DND-41 (cell line): ENCODE measurements around the gene DLG1.

Experiments
- ATAC-seq: fragments of 200-7000 bp; cut with Tn5 transposase; 3 replicates; pipeline ENCODE4 v1.9.1; 2021; ENCODE audit warnings: low read depth; ENCODE audit not compliant: insufficient read depth
- DNase-seq: peaks from one replicate; pipeline ENCODE4 v3.0.0-alpha.2; 2020
- H2AFZ ChIP-seq: 2 replicates; pipeline ENCODE4 v1.6.0; 2012; ENCODE audit warnings: low read depth, low read length
- H3K27ac ChIP-seq: 2 replicates; pipeline ENCODE4 v1.5.1; 2012; ENCODE audit warnings: low read length, inconsistent platforms
- H3K27me3 ChIP-seq: fragments of 200-600 bp; sonication (generic); 2 replicates; pipeline ENCODE4 v1.6.0; 2012; ENCODE audit warnings: low read length, mild to moderate bottlenecking, inconsistent platforms; ENCODE audit not compliant: insufficient read depth, poor library complexity
- H3K36me3 ChIP-seq: 2 replicates; pipeline ENCODE4 v1.5.1; 2012; ENCODE audit warnings: low read length, inconsistent platforms; ENCODE audit not compliant: insufficient read depth
- H3K4me1 ChIP-seq: 2 replicates; pipeline ENCODE4 v1.5.1; 2012; ENCODE audit warnings: mild to moderate bottlenecking, low read length; ENCODE audit not compliant: insufficient read depth
- H3K4me2 ChIP-seq: 2 replicates; pipeline ENCODE4 v1.6.0; 2012; ENCODE audit warnings: mild to moderate bottlenecking, moderate library complexity, low read length, inconsistent platforms; ENCODE audit not compliant: insufficient read depth
- H3K4me3 ChIP-seq, 2 experiments: fragments of 200-600 bp in 1 of 2; shearing (Covaris generic) in 1 of 2; 2 replicates each; pipeline ENCODE4 v1.5.1; 2012 to 2016; ENCODE audit warnings: inconsistent platforms in 2 of 2, low read length in 2 of 2, mild to moderate bottlenecking in 2 of 2, low read depth in 1 of 2, moderate library complexity in 1 of 2
- H3K79me2 ChIP-seq: 2 replicates; pipeline ENCODE4 v1.6.0; 2012; ENCODE audit warnings: low read length, inconsistent platforms; ENCODE audit not compliant: insufficient read depth
- H3K9ac ChIP-seq: 2 replicates; pipeline ENCODE4 v1.6.0; 2012; ENCODE audit warnings: low read depth, mild to moderate bottlenecking, inconsistent platforms, low read length, moderate library complexity
- H3K9me3 ChIP-seq: 2 replicates; pipeline ENCODE4 v1.5.1; 2012; ENCODE audit warnings: low read length, moderate library complexity, mild to moderate bottlenecking, inconsistent platforms; ENCODE audit not compliant: insufficient read depth, severe bottlenecking
- H4K20me1 ChIP-seq: 2 replicates; pipeline ENCODE4 v1.6.0; 2012; ENCODE audit warnings: low read length; ENCODE audit not compliant: insufficient read depth
- EZH2 ChIP-seq: IDR thresholded peaks from 3 replicates; pipeline ENCODE4 v1.6.1; 2012; ENCODE audit warnings: borderline replicate concordance, low read depth, mild to moderate bottlenecking, moderate library complexity, low read length, inconsistent platforms; ENCODE audit not compliant: severe bottlenecking
- TF ChIP-seq, protein P1 (sequence below): IDR thresholded peaks from 2 replicates; pipeline ENCODE4 v1.5.1; 2012; ENCODE audit warnings: borderline replicate concordance, low read length, moderate library complexity, mild to moderate bottlenecking; ENCODE audit not compliant: poor library complexity, severe bottlenecking; ENCODE audit errors: extremely low read depth

The DLG1 gene

DNA sequence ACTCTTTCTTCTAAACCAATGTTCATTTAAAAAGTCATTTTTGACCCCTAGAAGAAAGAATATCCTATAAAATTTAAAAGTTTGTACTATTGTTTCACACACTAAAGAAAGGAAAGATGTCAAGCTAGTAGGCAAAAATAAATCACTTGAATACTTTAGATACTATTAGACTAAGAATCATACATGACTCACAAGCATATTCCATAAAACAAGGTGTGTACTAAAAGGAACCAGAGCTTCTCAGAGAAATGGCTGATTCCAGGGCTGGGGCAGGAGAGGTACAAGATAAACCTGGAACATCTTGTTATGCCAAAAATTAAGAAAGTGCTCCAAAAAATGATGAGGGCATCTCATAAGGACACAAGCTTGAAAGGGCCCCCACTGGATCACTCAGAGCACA is 8.7 kb downstream of the DLG1 start:
- peaks cover 6% of the 10 kb centered on the region; the same call in 1 of the 2 replicates for H4K20me1 ChIP-seq
- H3K27me3 ChIP-seq, result no peaks in the 10 kb centered on the region
- peaks cover 11% of the 10 kb centered on the region; the same call in 1 of the 2 replicates for H3K4me1 ChIP-seq
- H3K4me2 ChIP-seq, result no peak overlapping the region
- TF ChIP-seq, protein P1, sequence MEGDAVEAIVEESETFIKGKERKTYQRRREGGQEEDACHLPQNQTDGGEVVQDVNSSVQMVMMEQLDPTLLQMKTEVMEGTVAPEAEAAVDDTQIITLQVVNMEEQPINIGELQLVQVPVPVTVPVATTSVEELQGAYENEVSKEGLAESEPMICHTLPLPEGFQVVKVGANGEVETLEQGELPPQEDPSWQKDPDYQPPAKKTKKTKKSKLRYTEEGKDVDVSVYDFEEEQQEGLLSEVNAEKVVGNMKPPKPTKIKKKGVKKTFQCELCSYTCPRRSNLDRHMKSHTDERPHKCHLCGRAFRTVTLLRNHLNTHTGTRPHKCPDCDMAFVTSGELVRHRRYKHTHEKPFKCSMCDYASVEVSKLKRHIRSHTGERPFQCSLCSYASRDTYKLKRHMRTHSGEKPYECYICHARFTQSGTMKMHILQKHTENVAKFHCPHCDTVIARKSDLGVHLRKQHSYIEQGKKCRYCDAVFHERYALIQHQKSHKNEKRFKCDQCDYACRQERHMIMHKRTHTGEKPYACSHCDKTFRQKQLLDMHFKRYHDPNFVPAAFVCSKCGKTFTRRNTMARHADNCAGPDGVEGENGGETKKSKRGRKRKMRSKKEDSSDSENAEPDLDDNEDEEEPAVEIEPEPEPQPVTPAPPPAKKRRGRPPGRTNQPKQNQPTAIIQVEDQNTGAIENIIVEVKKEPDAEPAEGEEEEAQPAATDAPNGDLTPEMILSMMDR, result no peak
- TF ChIP-seq EZH2, result no peak
- no peak for DNase-seq
- H3K9ac ChIP-seq, result no peak overlapping the region
- H3K79me2 ChIP-seq, result peaks cover 72% of the 10 kb centered on the region
- peaks cover 71% of the 10 kb centered on the region for H3K36me3 ChIP-seq
- H3K4me3 ChIP-seq, result no peak overlapping the region
- no peak for ATAC-seq
- no peak overlapping the region for H3K27ac ChIP-seq
- H3K9me3 ChIP-seq, result no peaks in the 10 kb centered on the region
- H2AFZ ChIP-seq, result no peak overlapping the region

DNA sequence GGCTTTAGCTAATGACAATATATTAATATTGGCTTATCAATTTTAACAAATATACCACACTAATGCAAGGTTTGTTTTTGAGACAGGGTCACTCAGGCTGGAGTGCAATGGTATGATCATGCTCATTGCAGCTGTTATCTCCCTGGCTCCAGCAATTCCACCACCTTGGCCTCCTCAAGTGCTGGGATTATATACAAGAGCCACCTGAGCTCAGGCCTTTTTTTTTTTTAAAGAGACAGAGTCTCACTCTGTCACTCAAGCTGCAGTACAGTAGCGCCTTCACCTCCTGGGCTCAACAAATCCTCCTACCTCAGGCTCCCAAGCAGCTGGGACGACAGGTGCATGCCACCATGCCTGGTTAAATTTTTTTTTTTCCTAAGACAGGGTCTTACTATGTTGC is 11.7 kb downstream of the DLG1 start:
- Histone ChIP-seq H3K27me3 (no peaks in the 10 kb centered on the region), H3K9ac (no peak overlapping the region), H3K79me2 (peaks cover 64% of the 10 kb centered on the region), H3K4me1 (no peaks in the 10 kb centered on the region), H3K9me3 (no peaks in the 10 kb centered on the region), H3K27ac (no peak overlapping the region), H4K20me1 (peaks cover 4% of the 10 kb centered on the region; the same call in 1 of the 2 replicates), H3K36me3 (peaks cover 74% of the 10 kb centered on the region), H3K4me3 (no peak overlapping the region), H2AFZ (no peak overlapping the region), H3K4me2 (no peak overlapping the region)
- TF ChIP-seq, protein P1, result no peak
- TF ChIP-seq EZH2, result no peak
- ATAC-seq (no peak), DNase-seq (no peak)

DNA sequence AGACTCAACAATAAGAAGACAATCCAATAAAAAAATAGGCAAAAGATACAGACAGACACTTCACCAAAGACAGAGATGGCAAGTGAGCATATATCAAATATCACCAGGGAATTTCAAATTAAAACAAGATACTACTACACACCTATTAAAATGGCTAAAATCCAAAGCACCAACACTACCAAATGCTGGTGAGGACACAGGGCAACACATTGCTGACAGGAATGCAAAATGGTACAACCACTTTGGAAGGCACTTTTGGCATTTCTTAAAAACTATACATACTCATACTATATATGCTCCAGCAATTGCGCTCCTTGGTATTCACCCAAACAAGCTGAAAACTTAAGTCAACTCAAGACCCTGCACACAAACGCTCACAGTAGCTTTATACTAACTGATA is 12.9 kb downstream of the DLG1 start:
- TF ChIP-seq, protein P1, result no peak
- H3K79me2 ChIP-seq, result peaks cover 65% of the 10 kb centered on the region
- no peak overlapping the region for H3K4me3 ChIP-seq
- H4K20me1 ChIP-seq, result peaks cover 8% of the 10 kb centered on the region; the same call in 1 of the 2 replicates
- H3K27me3 ChIP-seq, result no peaks in the 10 kb centered on the region
- H3K9ac ChIP-seq, result no peak overlapping the region
- H2AFZ ChIP-seq, result no peak overlapping the region
- ATAC-seq (no peak), DNase-seq (no peak)
- no peaks in the 10 kb centered on the region for H3K9me3 ChIP-seq
- no peak overlapping the region for H3K27ac ChIP-seq
- H3K4me1 ChIP-seq, result no peaks in the 10 kb centered on the region
- H3K36me3 ChIP-seq, result peaks cover 74% of the 10 kb centered on the region
- no peak overlapping the region for H3K4me2 ChIP-seq

DNA sequence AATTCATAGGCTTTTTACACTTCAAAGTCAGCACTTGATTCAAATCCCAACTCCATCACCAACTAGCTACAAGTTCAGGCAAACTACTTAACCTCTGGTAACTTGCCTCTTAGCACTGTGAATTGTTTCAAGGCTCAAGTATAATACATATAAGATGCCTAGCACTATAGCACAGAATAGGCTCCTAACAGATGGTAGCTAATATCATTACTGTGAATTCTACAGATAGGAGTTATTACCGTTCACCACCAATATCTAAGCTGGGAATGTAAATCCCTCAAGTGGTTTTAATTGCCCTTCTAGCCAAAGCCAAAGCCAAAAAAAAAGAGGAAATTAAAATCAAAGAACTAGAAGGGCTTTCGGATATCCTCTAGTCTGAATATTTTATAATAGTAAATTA is 15.4 kb downstream of the DLG1 start:
- Histone ChIP-seq H4K20me1 (peaks cover 12% of the 10 kb centered on the region; the same call in 1 of the 2 replicates), H3K36me3 (peaks cover 77% of the 10 kb centered on the region), H3K79me2 (peaks cover 74% of the 10 kb centered on the region)

More for the DNA sequence above, 15.4 kb downstream of the DLG1 start:
- H3K27ac ChIP-seq, result no peak overlapping the region
- H2AFZ ChIP-seq, result no peak overlapping the region
- ATAC-seq (no peak), DNase-seq (no peak)
- H3K9ac ChIP-seq, result no peak overlapping the region
- no peaks in the 10 kb centered on the region for H3K9me3 ChIP-seq
- no peak overlapping the region for H3K4me3 ChIP-seq
- TF ChIP-seq EZH2, result no peak
- TF ChIP-seq, protein P1, result no peak
- no peak overlapping the region for H3K4me2 ChIP-seq
- no peaks in the 10 kb centered on the region for H3K27me3 ChIP-seq
- H3K4me1 ChIP-seq, result no peaks in the 10 kb centered on the region
